CD4-positive, alpha-beta T cell treated with Interleukin-4 for 4 hours (primary cell): Measurements from ENCODE around the gene LRP6.
"Not testable (repeated sequence)": the region's sequence is repeated elsewhere in the genome, so short reads cannot be mapped to it uniquely, and the experiment has no call there.

ENCODE experiments used
- DNase-seq: peaks from one replicate; pipeline ENCODE4 v3.0.0-alpha.2; 2020

Gene LRP6

GRCh38 chr12:12178559-12178958 lies 88.3 kb downstream of the LRP6 start:
- DNase-seq: no peak

GRCh38 chr12:12176402-12176801 lies 90.4 kb downstream of the LRP6 start:
- no peak for DNase-seq

- DNase-seq: no peak
Measured at GRCh38 chr12:12171991-12172511, 94.8 kb downstream of the LRP6 start.

DNA sequence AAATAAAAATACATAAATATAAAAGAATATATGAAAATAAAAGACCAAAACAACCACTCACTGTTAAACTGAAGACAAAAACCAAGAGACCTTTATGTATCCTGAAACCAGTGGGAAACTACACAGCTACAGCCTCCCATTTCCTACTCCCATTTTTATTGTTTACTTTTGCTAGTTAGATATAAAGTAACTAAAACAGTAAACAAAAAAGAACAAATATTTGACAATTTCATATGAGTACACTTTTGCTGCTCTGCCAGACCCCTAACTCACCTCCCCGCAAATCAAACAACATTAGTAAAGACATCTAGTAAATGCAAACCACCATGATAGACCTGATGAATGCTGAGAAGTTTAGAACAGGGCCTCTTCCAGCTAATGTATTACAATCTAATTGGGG lies 99.0 kb downstream of the LRP6 start:
- no peak for DNase-seq

DNA sequence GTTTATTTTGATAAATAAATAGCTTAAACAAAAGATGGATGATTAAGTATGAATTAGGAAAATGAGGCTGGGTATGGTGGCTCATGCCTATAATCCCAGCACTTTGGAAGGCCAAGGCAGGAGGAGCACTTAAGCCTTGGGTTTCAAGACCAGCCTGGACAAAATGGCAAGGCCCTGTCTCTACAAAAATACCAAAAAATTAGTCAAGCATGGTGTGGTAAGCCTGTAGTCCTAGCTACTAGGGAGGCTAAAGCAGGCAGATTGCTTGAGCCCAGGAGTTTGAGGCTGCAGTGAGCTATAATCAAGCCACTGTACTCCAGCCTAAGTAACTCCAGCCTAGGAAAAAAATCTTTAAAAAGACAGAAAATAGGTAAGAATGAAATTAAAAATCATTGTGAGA lies 100.1 kb downstream of the LRP6 start:
- no peak for DNase-seq

GRCh38 chr12:12159988-12160387 lies 106.9 kb downstream of the LRP6 start:
- DNase-seq: no peak

DNA sequence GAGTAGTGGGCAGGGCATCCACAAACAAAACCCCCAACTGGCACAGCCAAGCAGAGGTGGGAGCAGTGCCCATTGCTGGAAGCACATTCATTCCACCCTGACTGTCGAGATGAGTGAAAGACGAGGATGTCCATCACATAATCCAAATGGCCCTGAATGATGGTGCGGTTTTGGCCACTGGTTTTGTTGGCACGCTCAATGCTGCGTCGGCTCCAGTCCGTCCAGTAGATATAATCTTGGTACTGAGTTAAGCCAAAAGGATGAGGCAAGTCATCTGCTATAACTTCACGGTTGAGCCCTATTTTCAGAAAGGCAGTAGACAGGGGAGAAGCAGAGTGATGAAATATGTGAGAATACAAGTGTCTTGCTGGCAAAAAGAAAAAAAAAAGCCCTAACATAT lies 108.0 kb downstream of the LRP6 start:
- DNase-seq: no peak

GRCh38 chr12:12157424-12157823 lies 109.4 kb downstream of the LRP6 start:
- no peak for DNase-seq

DNA sequence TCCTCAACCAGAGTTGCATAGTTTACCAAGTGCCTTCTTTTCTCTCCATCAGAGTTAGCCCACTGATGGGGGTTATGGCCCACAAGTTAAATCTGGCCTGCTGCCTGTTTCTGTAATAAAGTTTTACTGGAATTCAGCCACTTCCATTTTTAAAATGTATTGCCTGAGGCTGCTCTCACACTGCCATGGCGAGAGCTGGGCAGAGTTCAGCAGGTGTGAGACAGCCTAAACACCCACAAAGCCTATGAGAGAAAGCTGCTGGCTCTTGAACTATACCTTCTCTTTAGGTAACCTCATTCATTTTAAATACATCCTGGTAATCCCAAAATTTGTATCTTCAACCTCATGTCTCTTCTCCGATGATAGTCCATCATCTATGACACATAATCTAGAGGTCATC lies 110.0 kb downstream of the LRP6 start:
- no peak for DNase-seq

- no peak for DNase-seq
Measured at GRCh38 chr12:12156116-12156515, 110.7 kb downstream of the LRP6 start.

GRCh38 chr12:12153596-12153995 lies 113.2 kb downstream of the LRP6 start:
- DNase-seq: no peak

- no peak for DNase-seq
Measured at GRCh38 chr12:12147111-12147510, 119.7 kb downstream of the LRP6 start.

- not testable (repeated sequence) for DNase-seq
Measured at GRCh38 chr12:12144531-12144930, 122.3 kb downstream of the LRP6 start.

GRCh38 chr12:12141000-12141399 lies 125.8 kb downstream of the LRP6 start:
- DNase-seq: no peak

- no peak for DNase-seq
Measured at GRCh38 chr12:12138203-12139154, 128.4 kb downstream of the LRP6 start.

DNA sequence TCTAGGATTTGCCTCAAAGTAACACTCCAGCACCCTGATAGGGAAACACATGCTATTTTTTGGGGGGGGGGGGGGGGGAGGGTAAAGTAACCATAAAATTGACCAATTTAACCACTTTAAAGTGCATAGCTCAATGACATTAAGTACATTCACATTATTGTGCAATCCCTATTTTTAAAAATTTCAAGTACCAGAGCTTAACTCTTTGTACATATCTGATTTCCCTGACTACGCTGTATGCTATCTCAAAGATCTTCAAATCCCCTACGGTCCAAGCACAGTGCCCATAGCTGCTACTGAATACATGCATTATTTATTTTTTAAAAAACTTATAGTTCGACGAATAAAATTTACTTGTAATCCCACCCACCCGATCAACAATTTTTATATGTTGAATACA lies 133.1 kb downstream of the LRP6 start:
- no peak for DNase-seq

GRCh38 chr12:12133259-12133658 lies 133.6 kb downstream of the LRP6 start:
- DNase-seq: no peak

- no peak for DNase-seq
Measured at GRCh38 chr12:12128670-12129069, 138.2 kb downstream of the LRP6 start.

- no peak for DNase-seq
Measured at GRCh38 chr12:12127304-12127703, 139.5 kb downstream of the LRP6 start.

DNA sequence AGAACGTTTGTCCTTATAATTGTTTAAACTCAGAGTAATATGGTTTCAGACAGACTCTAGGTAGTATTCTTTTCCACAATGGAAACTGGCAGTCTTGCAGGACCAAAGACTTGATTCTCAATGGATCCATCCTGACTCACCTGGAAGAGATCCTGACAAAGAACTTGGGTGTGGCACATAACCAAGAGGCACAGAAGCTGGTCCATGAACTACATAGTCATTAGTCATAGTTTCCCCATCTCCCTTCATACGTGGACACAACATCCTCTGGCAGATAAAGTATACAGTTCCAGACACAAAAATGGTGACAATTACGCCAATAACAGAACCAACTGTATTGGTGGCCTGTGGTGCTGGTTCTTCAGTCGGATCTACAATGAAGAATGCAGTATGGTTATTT lies 140.3 kb downstream of the LRP6 start:
- DNase-seq: no peak

- no peak for DNase-seq
Measured at GRCh38 chr12:12123036-12123604, 143.7 kb downstream of the LRP6 start.

DNA sequence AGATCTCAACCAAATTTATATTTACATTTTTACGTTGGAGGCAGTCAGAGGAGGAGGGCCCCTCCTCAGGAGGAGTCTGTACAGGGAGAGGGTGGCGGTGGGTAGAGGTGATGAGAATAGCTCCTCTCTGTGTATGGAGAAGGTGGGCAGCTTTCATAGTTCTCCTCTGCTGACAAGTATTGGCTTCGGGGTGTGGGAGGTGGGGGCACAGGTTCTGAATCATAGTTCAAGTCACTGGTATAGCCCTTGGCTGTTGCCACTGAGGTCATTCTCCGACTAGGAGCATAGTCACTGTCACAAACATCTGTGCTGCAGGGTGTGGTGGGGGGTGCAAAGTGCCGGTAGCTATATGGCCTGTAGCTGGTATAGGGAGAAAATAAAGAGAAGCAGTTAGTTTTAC lies 145.8 kb downstream of the LRP6 start:
- DNase-seq: no peak

GRCh38 chr12:12116677-12117076 lies 150.2 kb downstream of the LRP6 start:
- no peak for DNase-seq

- no peak for DNase-seq
Measured at GRCh38 chr12:12115514-12115913, 151.3 kb downstream of the LRP6 start.
